Gastroesophageal sphincter (tissue), 4 donors: Measurements from ENCODE around the gene RNASEH2B. TPM values are rescaled to one million over a fixed set of nuclear protein-coding genes. Genes with fewer than 3 reads are reported as not detected.
A peak's percentile ranks its signal among the peaks of the same experiment; 100 is the strongest.

Experiments
- ATAC-seq: fragments of 150-250 bp; one replicate; pipeline ENCODE4 v1.9.1; 2016; ENCODE audit warnings: mild to moderate bottlenecking, moderate library complexity
- H3K27ac ChIP-seq, 4 donors: fragments of 200-600 bp; sonication (generic) in 3 of 4; 1 replicate in 3 of 4; 2 replicates in 1 of 4; pipeline ENCODE4 v1.5.1; 2016 to 2019
- H3K27me3 ChIP-seq: fragments of 200-600 bp; sonication (generic); one replicate; pipeline ENCODE4 v1.5.1; 2019
- H3K36me3 ChIP-seq, 2 donors: fragments of 200-600 bp; sonication (generic); one replicate each; pipeline ENCODE4 v1.5.1; 2019; ENCODE audit warnings: control low read depth in 1 of 2
- H3K4me1 ChIP-seq, 3 donors: fragments of 200-600 bp; sonication (generic); 1 replicate in 2 of 3; 2 replicates in 1 of 3; pipeline ENCODE4 v1.5.1; 2016 to 2019; ENCODE audit warnings: control low read depth in 2 of 3
- H3K4me3 ChIP-seq, 2 donors: fragments of 200-600 bp; sonication (generic); one replicate each; pipeline ENCODE4 v1.5.1; 2019; ENCODE audit warnings: mild to moderate bottlenecking in 1 of 2, moderate library complexity in 1 of 2
- H3K9me3 ChIP-seq, 3 donors: fragments of 200-600 bp; sonication (generic); one replicate each; pipeline ENCODE4 v1.5.1; 2017 to 2019; ENCODE audit warnings: control low read depth in 2 of 3
- CTCF ChIP-seq, 4 experiments: fragments of 200-600 bp in 2 of 4; fragments of 450-650 bp in 2 of 4; sonication (generic) in 1 of 4; IDR thresholded peaks; one replicate each; pipeline ENCODE4 v1.5.1; 2017 to 2019; ENCODE audit warnings: antibody characterized with exemption in 4 of 4, mild to moderate bottlenecking in 2 of 4, moderate library complexity in 2 of 4
- EP300 ChIP-seq: sonication (generic); formaldehyde crosslinking; IDR thresholded peaks from one replicate; pipeline ENCODE4 v1.6.1; 2017; ENCODE audit warnings: antibody characterized with exemption, mild to moderate bottlenecking
- POLR2A ChIP-seq, 2 donors: fragments of 450-650 bp; IDR thresholded peaks; one replicate each; pipeline ENCODE4 v1.6.1; 2017; ENCODE audit warnings: antibody characterized with exemption in 2 of 2, mild to moderate bottlenecking in 2 of 2, moderate library complexity in 1 of 2
- POLR2AphosphoS5 ChIP-seq: sonication (generic); formaldehyde crosslinking; IDR thresholded peaks from one replicate; pipeline ENCODE4 v1.6.1; 2017; ENCODE audit warnings: antibody characterized with exemption
- WGBS, 2 donors: methylation state at CpG; one replicate each; pipeline ENCODE4 v1.1.5; 2018; ENCODE audit warnings: low coverage in 1 of 2; 5-methylcytosine and 5-hydroxymethylcytosine counted together
- total RNA-seq, 4 donors: library from RNA; depleted of rRNA; stranded (reverse); fragments of >200 nt; gene quantifications; one replicate each; pipeline ENCODE4 v1.1.0, GENCODE V29; 2016

RNASEH2B gene
- total RNA-seq, 4 donors from 2014 or later: 31.6 to 76.5 (median 51.6) TPM

- no peaks in the 10 kb centered on the region for H3K27me3 ChIP-seq
- peaks cover 0 to 61% (median 18%) of the 10 kb centered on the region in 3 donors for H3K4me1 ChIP-seq
- no peaks in the 10 kb centered on the region for H3K36me3 ChIP-seq
- 33 to 56% methylated on average over 5 to 17 of the region's 22 CpGs for WGBS, 2 donors
- peak overlapping the region in 3 of 4 donors; percentile 38 to 68 (median 49) for H3K27ac ChIP-seq
- TF ChIP-seq EP300 (no peak), POLR2A (IDR thresholded peaks at IDR 0.05) (no peak), POLR2AphosphoS5 (no peak), CTCF (IDR thresholded peaks at IDR 0.05) (no peak)
- peak; percentile 84 for ATAC-seq
- H3K9me3 ChIP-seq: no peaks in the 10 kb centered on the region
- peak overlapping the region in 1 of 2 donors; percentile 15 for H3K4me3 ChIP-seq
Observed at GRCh38 chr13:50990818-50991506, 81.4 kb downstream of the RNASEH2B start.

- no peak overlapping the region for H3K4me3 ChIP-seq
- no peaks in the 10 kb centered on the region for H3K36me3 ChIP-seq
- peaks cover 0 to 61% (median 18%) of the 10 kb centered on the region in 3 donors for H3K4me1 ChIP-seq
- 48 to 50% methylated on average over 3 to 5 of the region's 6 CpGs for WGBS, 2 donors
- no peaks in the 10 kb centered on the region for H3K9me3 ChIP-seq
- H3K27ac ChIP-seq: peak overlapping the region in 3 of 4 donors; percentile 38 to 68 (median 49)
- ATAC-seq: no peak
- TF ChIP-seq CTCF (IDR thresholded peaks at IDR 0.05): no peak
- TF ChIP-seq EP300: no peak
- no peak for TF ChIP-seq POLR2A (IDR thresholded peaks at IDR 0.05)
- no peak for TF ChIP-seq POLR2AphosphoS5
- H3K27me3 ChIP-seq: no peaks in the 10 kb centered on the region
Observed at GRCh38 chr13:50991579-50992521, 82.3 kb downstream of the RNASEH2B start.

- no peaks in the 10 kb centered on the region for H3K27me3 ChIP-seq
- peak overlapping the region in 1 of 4 donors; percentile 49 for H3K27ac ChIP-seq
- WGBS, 2 donors: 38 to 100% methylated on average over 1 of the region's 2 CpGs
- peaks cover 0 to 61% (median 18%) of the 10 kb centered on the region in 3 donors for H3K4me1 ChIP-seq
- no peak for ATAC-seq
- H3K9me3 ChIP-seq: no peaks in the 10 kb centered on the region
- no peaks in the 10 kb centered on the region for H3K36me3 ChIP-seq
- TF ChIP-seq POLR2A (IDR thresholded peaks at IDR 0.05): no peak
- TF ChIP-seq POLR2AphosphoS5: no peak
- no peak for TF ChIP-seq CTCF (IDR thresholded peaks at IDR 0.05)
- TF ChIP-seq EP300: no peak
- no peak overlapping the region for H3K4me3 ChIP-seq
Observed at GRCh38 chr13:50993371-50993770, 83.8 kb downstream of the RNASEH2B start.

- peak; percentile 48 for ATAC-seq
- TF ChIP-seq POLR2A (IDR thresholded peaks at IDR 0.05) (no peak), EP300 (no peak), CTCF (IDR thresholded peaks at IDR 0.05) (no peak), POLR2AphosphoS5 (no peak)
- peak overlapping the region in 1 of 4 donors; percentile 49 for H3K27ac ChIP-seq
Observed at GRCh38 chr13:50993934-50994333, 84.3 kb downstream of the RNASEH2B start.

More at GRCh38 chr13:50993934-50994333, 84.3 kb downstream of the RNASEH2B start:
- WGBS, 2 donors: 22 to 35% methylated on average over 2 of the region's 3 CpGs
- Histone ChIP-seq H3K9me3 (no peaks in the 10 kb centered on the region), H3K4me1 (peaks cover 0 to 61% (median 18%) of the 10 kb centered on the region in 3 donors), H3K27me3 (no peaks in the 10 kb centered on the region), H3K4me3 (no peak overlapping the region), H3K36me3 (no peaks in the 10 kb centered on the region)
